Measurements from ENCODE around the gene PLEKHN1.

PLEKHN1 gene

GRCh38 chr1:942411-942821 lies 23.9 kb upstream of the PLEKHN1 start:
- Histone ChIP-seq H3K36me3 (replicated peaks; ENCODE audit: low read depth, low read length) (no peaks in the 10 kb centered on the region), H3K79me2 (ENCODE audit: low read length) (no peaks in the 10 kb centered on the region), H3K27me3 (ENCODE audit: low read depth, low read length) (peaks cover 37% of the 10 kb centered on the region), H3K9me3 (ENCODE audit: insufficient read depth, low read length) (no peaks in the 10 kb centered on the region), H3K4me1 (ENCODE audit: low read length) (peaks cover 31% of the 10 kb centered on the region), H4K20me1 (ENCODE audit: insufficient read depth, low read length) (peaks cover 10% of the 10 kb centered on the region), H3K9ac (ENCODE audit: low read length) (no peak overlapping the region), H2AFZ (ENCODE audit: low read depth, low read length) (no peak overlapping the region), H3K27ac (ENCODE audit: low read length) (no peak overlapping the region), H3K4me2 (ENCODE audit: low read length) (peak overlapping the region; percentile 76), H3K4me3 (ENCODE audit: low read length) (peak overlapping the region; percentile 77)
- TF ChIP-seq CTCF (IDR thresholded peaks at IDR 0.05; ENCODE audit: low read depth, low read length), result no peak
- no peak for TF ChIP-seq EZH2phosphoT487 (IDR thresholded peaks at IDR 0.05; ENCODE audit: low read depth)

- Histone ChIP-seq H3K4me3 (ENCODE audit: low read length) (peak overlapping the region; percentile 77), H2AFZ (ENCODE audit: low read depth, low read length) (no peak overlapping the region), H4K20me1 (ENCODE audit: insufficient read depth, low read length) (peaks cover 11% of the 10 kb centered on the region), H3K9ac (ENCODE audit: low read length) (no peak overlapping the region), H3K79me2 (ENCODE audit: low read length) (no peaks in the 10 kb centered on the region), H3K36me3 (replicated peaks; ENCODE audit: low read depth, low read length) (peaks cover 5% of the 10 kb centered on the region), H3K4me1 (ENCODE audit: low read length) (peaks cover 31% of the 10 kb centered on the region), H3K9me3 (ENCODE audit: insufficient read depth, low read length) (no peaks in the 10 kb centered on the region), H3K27ac (ENCODE audit: low read length) (no peak overlapping the region), H3K4me2 (ENCODE audit: low read length) (peak overlapping the region; percentile 76), H3K27me3 (ENCODE audit: low read depth, low read length) (peaks cover 37% of the 10 kb centered on the region)
- TF ChIP-seq CTCF (IDR thresholded peaks at IDR 0.05; ENCODE audit: low read depth, low read length), result no peak
- TF ChIP-seq EZH2phosphoT487 (IDR thresholded peaks at IDR 0.05; ENCODE audit: low read depth), result no peak
Measured at GRCh38 chr1:942864-943533, 23.3 kb upstream of the PLEKHN1 start.

GRCh38 chr1:943545-944340 lies 22.5 kb upstream of the PLEKHN1 start:
- Histone ChIP-seq H3K9me3 (ENCODE audit: insufficient read depth, low read length) (no peaks in the 10 kb centered on the region), H3K4me2 (ENCODE audit: low read length) (no peak overlapping the region), H3K79me2 (ENCODE audit: low read length) (no peaks in the 10 kb centered on the region), H3K4me1 (ENCODE audit: low read length) (peaks cover 31% of the 10 kb centered on the region), H3K27ac (ENCODE audit: low read length) (no peak overlapping the region), H3K36me3 (replicated peaks; ENCODE audit: low read depth, low read length) (peaks cover 5% of the 10 kb centered on the region), H2AFZ (ENCODE audit: low read depth, low read length) (no peak overlapping the region), H3K9ac (ENCODE audit: low read length) (no peak overlapping the region), H4K20me1 (ENCODE audit: insufficient read depth, low read length) (peaks cover 11% of the 10 kb centered on the region), H3K27me3 (ENCODE audit: low read depth, low read length) (peaks cover 37% of the 10 kb centered on the region), H3K4me3 (ENCODE audit: low read length) (no peak overlapping the region)
- TF ChIP-seq CTCF (IDR thresholded peaks at IDR 0.05; ENCODE audit: low read depth, low read length), result no peak
- no peak for TF ChIP-seq EZH2phosphoT487 (IDR thresholded peaks at IDR 0.05; ENCODE audit: low read depth)

All from OCI-LY3 (cell line).